HCT116 (cell line): Measurements from ENCODE around the gene CEACAM3.

Experiments used
- EZH2 ChIP-seq: fragments of 200-600 bp; sonication (generic); IDR thresholded peaks from 2 replicates; pipeline ENCODE4 v1.6.1; 2017; ENCODE audit warnings: antibody characterized with exemption, mixed run types
- JUND ChIP-seq: IDR thresholded peaks from 2 replicates; pipeline ENCODE4 v1.6.1; 2012
- POLR2A ChIP-seq: IDR thresholded peaks from 2 replicates; pipeline ENCODE4 v1.7.0; 2011; ENCODE audit warnings: borderline replicate concordance; ENCODE audit not compliant: insufficient read depth, insufficient read length; ENCODE audit errors: extremely low read depth
- POLR2AphosphoS5 ChIP-seq: IDR thresholded peaks from 2 replicates; pipeline ENCODE4 v1.6.1; 2011; ENCODE audit warnings: mild to moderate bottlenecking, low read depth, low read length, moderate library complexity
- TF ChIP-seq, protein P1 (sequence below), 3 experiments: fragments of 200-600 bp in 1 of 3; sonication (generic) in 1 of 3; IDR thresholded peaks in 2 of 3; conservative IDR thresholded peaks in 1 of 3; 2 replicates each; pipeline ENCODE4 v1.5.1; 2012 to 2017; ENCODE audit warnings: low read depth in 2 of 3, low read length in 2 of 3, antibody characterized with exemption in 1 of 3, borderline replicate concordance in 1 of 3, control low read depth in 1 of 3, mild to moderate bottlenecking in 1 of 3, mixed read lengths in 1 of 3, mixed run types in 1 of 3, moderate library complexity in 1 of 3; ENCODE audit not compliant: insufficient read depth in 1 of 3

- TF ChIP-seq, protein P1, sequence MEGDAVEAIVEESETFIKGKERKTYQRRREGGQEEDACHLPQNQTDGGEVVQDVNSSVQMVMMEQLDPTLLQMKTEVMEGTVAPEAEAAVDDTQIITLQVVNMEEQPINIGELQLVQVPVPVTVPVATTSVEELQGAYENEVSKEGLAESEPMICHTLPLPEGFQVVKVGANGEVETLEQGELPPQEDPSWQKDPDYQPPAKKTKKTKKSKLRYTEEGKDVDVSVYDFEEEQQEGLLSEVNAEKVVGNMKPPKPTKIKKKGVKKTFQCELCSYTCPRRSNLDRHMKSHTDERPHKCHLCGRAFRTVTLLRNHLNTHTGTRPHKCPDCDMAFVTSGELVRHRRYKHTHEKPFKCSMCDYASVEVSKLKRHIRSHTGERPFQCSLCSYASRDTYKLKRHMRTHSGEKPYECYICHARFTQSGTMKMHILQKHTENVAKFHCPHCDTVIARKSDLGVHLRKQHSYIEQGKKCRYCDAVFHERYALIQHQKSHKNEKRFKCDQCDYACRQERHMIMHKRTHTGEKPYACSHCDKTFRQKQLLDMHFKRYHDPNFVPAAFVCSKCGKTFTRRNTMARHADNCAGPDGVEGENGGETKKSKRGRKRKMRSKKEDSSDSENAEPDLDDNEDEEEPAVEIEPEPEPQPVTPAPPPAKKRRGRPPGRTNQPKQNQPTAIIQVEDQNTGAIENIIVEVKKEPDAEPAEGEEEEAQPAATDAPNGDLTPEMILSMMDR (IDR thresholded peaks at IDR 0.05 in 2 of 3, conservative IDR thresholded peaks at IDR 0.05 in 1 of 3; ENCODE audit: borderline replicate concordance in 1 of 3, insufficient read depth in 1 of 3, low read depth in 2 of 3, low read length in 2 of 3) = no peak
- TF ChIP-seq JUND = no peak
- no peak for TF ChIP-seq POLR2A
- TF ChIP-seq EZH2 = no peak
- TF ChIP-seq POLR2AphosphoS5 = no peak
These were observed 15.6 kb downstream of the CEACAM3 start for GRCh38 chr19:41811981-41812380.
